OCI-LY7 (cell line): ENCODE data around the gene AEN.

Source experiments
- EZH2phosphoT487 ChIP-seq: fragments of 200-600 bp; sonication (generic); IDR thresholded peaks from 2 replicates; pipeline ENCODE4 v1.6.1; 2018; ENCODE audit warnings: low read depth, borderline replicate concordance, mild to moderate bottlenecking, mixed run types, antibody characterized with exemption, low read length, moderate library complexity, mixed read lengths
- TF ChIP-seq, protein P1 (sequence below): fragments of 200-600 bp; sonication (generic); conservative IDR thresholded peaks from 2 replicates; pipeline ENCODE4 v1.5.1; 2014; ENCODE audit warnings: mild to moderate bottlenecking, antibody characterized with exemption, low read length, moderate library complexity, mixed read lengths

- TF ChIP-seq, protein P1, sequence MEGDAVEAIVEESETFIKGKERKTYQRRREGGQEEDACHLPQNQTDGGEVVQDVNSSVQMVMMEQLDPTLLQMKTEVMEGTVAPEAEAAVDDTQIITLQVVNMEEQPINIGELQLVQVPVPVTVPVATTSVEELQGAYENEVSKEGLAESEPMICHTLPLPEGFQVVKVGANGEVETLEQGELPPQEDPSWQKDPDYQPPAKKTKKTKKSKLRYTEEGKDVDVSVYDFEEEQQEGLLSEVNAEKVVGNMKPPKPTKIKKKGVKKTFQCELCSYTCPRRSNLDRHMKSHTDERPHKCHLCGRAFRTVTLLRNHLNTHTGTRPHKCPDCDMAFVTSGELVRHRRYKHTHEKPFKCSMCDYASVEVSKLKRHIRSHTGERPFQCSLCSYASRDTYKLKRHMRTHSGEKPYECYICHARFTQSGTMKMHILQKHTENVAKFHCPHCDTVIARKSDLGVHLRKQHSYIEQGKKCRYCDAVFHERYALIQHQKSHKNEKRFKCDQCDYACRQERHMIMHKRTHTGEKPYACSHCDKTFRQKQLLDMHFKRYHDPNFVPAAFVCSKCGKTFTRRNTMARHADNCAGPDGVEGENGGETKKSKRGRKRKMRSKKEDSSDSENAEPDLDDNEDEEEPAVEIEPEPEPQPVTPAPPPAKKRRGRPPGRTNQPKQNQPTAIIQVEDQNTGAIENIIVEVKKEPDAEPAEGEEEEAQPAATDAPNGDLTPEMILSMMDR: no peak
- TF ChIP-seq EZH2phosphoT487: no peak
Measured at GRCh38 chr15:88650556-88650955, 29.4 kb downstream of the AEN start.
